Measurements from ENCODE around the gene SLC15A4. TPM values are rescaled to one million over a fixed set of nuclear protein-coding genes. Genes with fewer than 3 reads are reported as not detected.

SLC15A4 gene
- total RNA-seq, 3 donors from 2014 or later (not counting 1 experiment from before 2014, with no cell fraction given), result 176 to 306 (median 250) TPM

GRCh38 chr12:128763395-128763794 lies 60.4 kb downstream of the SLC15A4 start:
- Histone ChIP-seq H3K36me3 (ENCODE audit: control insufficient read depth, insufficient read depth, low read length) (no peaks in the 10 kb centered on the region), H3K4me1 (ENCODE audit: control insufficient read depth, insufficient read depth, low read length) (peaks cover 17% of the 10 kb centered on the region), H3K27me3 (ENCODE audit: control insufficient read depth, insufficient read depth, low read length) (no peaks in the 10 kb centered on the region), H3K9me3 (ENCODE audit: control insufficient read depth, insufficient read depth, low read length) (no peaks in the 10 kb centered on the region), H3K27ac (ENCODE audit: low read length) (no peak overlapping the region), H3K4me3 (ENCODE audit: low read length) (no peak overlapping the region)
- ATAC-seq (peak; percentile 100), DNase-seq (peak; percentile 55 to 73)
- TF ChIP-seq, protein P1, sequence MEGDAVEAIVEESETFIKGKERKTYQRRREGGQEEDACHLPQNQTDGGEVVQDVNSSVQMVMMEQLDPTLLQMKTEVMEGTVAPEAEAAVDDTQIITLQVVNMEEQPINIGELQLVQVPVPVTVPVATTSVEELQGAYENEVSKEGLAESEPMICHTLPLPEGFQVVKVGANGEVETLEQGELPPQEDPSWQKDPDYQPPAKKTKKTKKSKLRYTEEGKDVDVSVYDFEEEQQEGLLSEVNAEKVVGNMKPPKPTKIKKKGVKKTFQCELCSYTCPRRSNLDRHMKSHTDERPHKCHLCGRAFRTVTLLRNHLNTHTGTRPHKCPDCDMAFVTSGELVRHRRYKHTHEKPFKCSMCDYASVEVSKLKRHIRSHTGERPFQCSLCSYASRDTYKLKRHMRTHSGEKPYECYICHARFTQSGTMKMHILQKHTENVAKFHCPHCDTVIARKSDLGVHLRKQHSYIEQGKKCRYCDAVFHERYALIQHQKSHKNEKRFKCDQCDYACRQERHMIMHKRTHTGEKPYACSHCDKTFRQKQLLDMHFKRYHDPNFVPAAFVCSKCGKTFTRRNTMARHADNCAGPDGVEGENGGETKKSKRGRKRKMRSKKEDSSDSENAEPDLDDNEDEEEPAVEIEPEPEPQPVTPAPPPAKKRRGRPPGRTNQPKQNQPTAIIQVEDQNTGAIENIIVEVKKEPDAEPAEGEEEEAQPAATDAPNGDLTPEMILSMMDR (IDR thresholded peaks at IDR 0.05), result peak; percentile 68
- Mint-ChIP-seq H3K36me3 (peaks cover 7% of the 10 kb centered on the region), H3K4me3 (peak overlapping the region; percentile 73), H3K4me1 (peaks cover 26 to 37% of the 10 kb centered on the region in 2 donors), H3K27ac (peak overlapping the region; percentile 91 to 92), H3K9me3 (no peaks in the 10 kb centered on the region), H3K27me3 (ENCODE audit: low read depth in 2 of 2) (no peaks in the 10 kb centered on the region)
- 44% methylated on average over 9 of the region's 9 CpGs for WGBS (ENCODE audit: insufficient coverage)
- intact Hi-C loops (cut with micrococcal nuclease), result loop anchor here (1.0 to 5.0 kb wide), 5 partner anchors 17 to 1149 kb away; no protein-coding TSS in a partner anchor

GRCh38 chr12:128761379-128761790 lies 62.4 kb downstream of the SLC15A4 start:
- H3K36me3 ChIP-seq (ENCODE audit: control insufficient read depth, insufficient read depth, low read length), result no peaks in the 10 kb centered on the region
- no peak overlapping the region for H3K4me3 ChIP-seq (ENCODE audit: low read length)
- H3K4me1 ChIP-seq (ENCODE audit: control insufficient read depth, insufficient read depth, low read length), result peaks cover 17% of the 10 kb centered on the region
- Mint-ChIP-seq H3K9me3 (no peaks in the 10 kb centered on the region), H3K27me3 (ENCODE audit: low read depth in 2 of 2) (no peaks in the 10 kb centered on the region), H3K4me3 (no peak overlapping the region), H3K4me1 (peaks cover 26 to 41% of the 10 kb centered on the region in 2 donors), H3K36me3 (peaks cover 7% of the 10 kb centered on the region), H3K27ac (no peak overlapping the region)
- DNase-seq (no peak), ATAC-seq (no peak)
- no peaks in the 10 kb centered on the region for H3K27me3 ChIP-seq (ENCODE audit: control insufficient read depth, insufficient read depth, low read length)
- 76% methylated on average over 2 of the region's 4 CpGs for WGBS (ENCODE audit: insufficient coverage)
- intact Hi-C loops (cut with micrococcal nuclease), result loop anchor here (5.0 kb wide), 1 partner anchor 1151 kb away; no protein-coding TSS in a partner anchor
- H3K27ac ChIP-seq (ENCODE audit: low read length), result no peak overlapping the region
- TF ChIP-seq, protein P1 (IDR thresholded peaks at IDR 0.05), result no peak
- H3K9me3 ChIP-seq (ENCODE audit: control insufficient read depth, insufficient read depth, low read length), result no peaks in the 10 kb centered on the region

GRCh38 chr12:128755566-128755965 lies 68.2 kb downstream of the SLC15A4 start:
- Histone ChIP-seq H3K36me3 (ENCODE audit: control insufficient read depth, insufficient read depth, low read length) (no peaks in the 10 kb centered on the region), H3K9me3 (ENCODE audit: control insufficient read depth, insufficient read depth, low read length) (no peaks in the 10 kb centered on the region), H3K27ac (ENCODE audit: low read length) (no peak overlapping the region), H3K27me3 (ENCODE audit: control insufficient read depth, insufficient read depth, low read length) (no peaks in the 10 kb centered on the region), H3K4me1 (ENCODE audit: control insufficient read depth, insufficient read depth, low read length) (no peaks in the 10 kb centered on the region), H3K4me3 (ENCODE audit: low read length) (no peak overlapping the region)
- no peak for ATAC-seq
- Mint-ChIP-seq H3K27ac (no peak overlapping the region), H3K36me3 (no peaks in the 10 kb centered on the region), H3K4me3 (no peak overlapping the region), H3K9me3 (no peaks in the 10 kb centered on the region), H3K27me3 (ENCODE audit: low read depth in 2 of 2) (no peaks in the 10 kb centered on the region), H3K4me1 (peaks cover 22 to 32% of the 10 kb centered on the region in 2 donors)
- TF ChIP-seq, protein P1 (IDR thresholded peaks at IDR 0.05), result no peak
- WGBS (ENCODE audit: insufficient coverage), result 95% methylated on average over 4 of the region's 4 CpGs
- intact Hi-C loops (cut with micrococcal nuclease), result no loop called here
- DNase-seq, result no peak

DNA sequence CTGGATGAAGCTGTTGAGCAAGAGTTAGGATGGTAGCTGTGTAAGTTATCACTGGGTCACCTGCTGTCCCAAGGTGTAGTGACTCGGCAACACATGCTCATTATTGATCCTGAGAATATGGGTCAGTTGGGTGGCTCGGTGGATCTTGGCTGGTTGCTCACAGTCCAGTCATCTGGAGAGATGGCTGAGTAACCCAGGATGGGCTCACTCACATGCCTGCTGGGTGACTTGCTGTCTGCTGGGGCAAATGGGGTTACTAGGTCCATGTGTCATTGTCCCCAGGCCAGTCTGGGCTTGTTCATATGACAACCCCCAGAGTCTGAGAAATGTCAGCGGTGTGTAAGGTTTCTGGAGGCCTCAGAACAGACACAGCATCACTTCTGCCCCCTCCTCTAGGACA lies 69.5 kb downstream of the SLC15A4 start:
- Mint-ChIP-seq H3K27me3 (ENCODE audit: low read depth in 2 of 2) (no peaks in the 10 kb centered on the region), H3K4me3 (no peak overlapping the region), H3K4me1 (peaks cover 15 to 33% of the 10 kb centered on the region in 2 donors), H3K27ac (peak overlapping the region; percentile 2 to 7), H3K36me3 (no peaks in the 10 kb centered on the region), H3K9me3 (no peaks in the 10 kb centered on the region)
- no peaks in the 10 kb centered on the region for H3K36me3 ChIP-seq (ENCODE audit: control insufficient read depth, insufficient read depth, low read length)
- no peaks in the 10 kb centered on the region for H3K27me3 ChIP-seq (ENCODE audit: control insufficient read depth, insufficient read depth, low read length)
- no peak overlapping the region for H3K27ac ChIP-seq (ENCODE audit: low read length)
- no peaks in the 10 kb centered on the region for H3K4me1 ChIP-seq (ENCODE audit: control insufficient read depth, insufficient read depth, low read length)
- no peak overlapping the region for H3K4me3 ChIP-seq (ENCODE audit: low read length)
- intact Hi-C loops (cut with micrococcal nuclease), result no loop called here
- DNase-seq, result no peak
- TF ChIP-seq, protein P1 (IDR thresholded peaks at IDR 0.05), result no peak
- WGBS (ENCODE audit: insufficient coverage), result 94% methylated on average over 3 of the region's 3 CpGs
- no peaks in the 10 kb centered on the region for H3K9me3 ChIP-seq (ENCODE audit: control insufficient read depth, insufficient read depth, low read length)
- peak in 1 of 3 donors; percentile 36 for ATAC-seq

Measured in natural killer cell (primary cell).